ENCODE measurements around the gene MRTFB. TPM values are rescaled to one million over a fixed set of nuclear protein-coding genes. Genes with fewer than 3 reads are reported as not detected.

MRTFB gene
- total and polyA plus RNA-seq, 2 of the 13 experiments (the other 11 are each of a cell fraction or from before 2014, with no cell fraction given), result 11.4 to 14.0 TPM

GRCh38 chr16:14106961-14107360 lies 35.8 kb downstream of the MRTFB start:
- no peak for ATAC-seq
- no peak for DNase-seq (ENCODE audit: low spot score)
- intact Hi-C loops (cut with micrococcal nuclease; ENCODE audit: unreplicated experiment), result no loop called here

More at GRCh38 chr16:14106961-14107360, 35.8 kb downstream of the MRTFB start:
- Histone ChIP-seq H3K4me1 (ENCODE audit: insufficient read depth, low read length) (peaks cover 86% of the 10 kb centered on the region), H3K27ac (ENCODE audit: extremely low read length, insufficient read depth, low read length) (peak overlapping the region; percentile 66), H3K4me3 (replicated peaks in 1 of 3; ENCODE audit: insufficient read depth in 1 of 3, low read depth in 2 of 3, low read length in 3 of 3) (peak overlapping the region in 2 of 3 experiments; percentile 2 to 40; a peak in 1 of 6 replicates), H3K4me2 (ENCODE audit: low read depth, low read length) (peak overlapping the region; percentile 70), H4K20me1 (ENCODE audit: insufficient read depth, low read length) (no peaks in the 10 kb centered on the region), H3K9me3 (ENCODE audit: low read length) (no peaks in the 10 kb centered on the region), H3K27me3 (ENCODE audit: control insufficient read depth in 1 of 2, insufficient read depth in 2 of 2, low read length in 2 of 2) (no peaks in the 10 kb centered on the region), H3K9ac (ENCODE audit: insufficient read depth, low read depth, low read length) (no peak overlapping the region), H2AFZ (ENCODE audit: low read length) (no peak overlapping the region), H3K79me2 (ENCODE audit: insufficient read depth, low read length) (peaks cover 29% of the 10 kb centered on the region), H3K36me3 (replicated peaks in 1 of 2; ENCODE audit: control insufficient read depth in 1 of 2, insufficient read depth in 2 of 2, low read length in 2 of 2) (no peaks in the 10 kb centered on the region)
- BruUV-seq (replicated peaks), result no TSS peak
- POLR2A ChIA-PET, result interaction anchor here (1.4 kb wide), 2 partner anchors 21 to 37 kb away, joined by 3 to 5 read pairs; no protein-coding TSS in a partner anchor
- TF ChIP-seq ZBTB14 (CRISPR knock-in tag; IDR thresholded peaks at IDR 0.05) (no peak), HBP1 (CRISPR knock-in tag; IDR thresholded peaks at IDR 0.05; ENCODE audit: low read depth) (no peak), FOXM1 (CRISPR knock-in tag; IDR thresholded peaks at IDR 0.05) (no peak), CEBPG (CRISPR knock-in tag; IDR thresholded peaks at IDR 0.05) (no peak), ZBTB42 (CRISPR knock-in tag; IDR thresholded peaks at IDR 0.05) (no peak), KMT2B (CRISPR knock-in tag; IDR thresholded peaks at IDR 0.05) (no peak), RAD51 (IDR thresholded peaks at IDR 0.05; ENCODE audit: borderline replicate concordance) (no peak)
- in situ Hi-C loops (cut with HindIII; ENCODE audit: extremely low pct_ligation_motif_present, low pct_unique_long_range_greater_than_20kb), result no loop called here
- no peak for FAIRE-seq
- CTCF ChIA-PET (ENCODE audit: low intra/inter-chr PET ratio, low total read pairs), result no interaction called here
- 96% methylated on average over 8 of the region's 8 CpGs for WGBS (ENCODE audit: low lambda C conversion rate)

Data from HepG2 (cell line).